NCI-H2107 (cell line): ENCODE results near the gene PCSK9.

ENCODE experiments used
- DNase-seq: peaks from one replicate; lab custom pipeline; 2025; lab: John Stamatoyannopoulos, UW

Gene PCSK9

DNA sequence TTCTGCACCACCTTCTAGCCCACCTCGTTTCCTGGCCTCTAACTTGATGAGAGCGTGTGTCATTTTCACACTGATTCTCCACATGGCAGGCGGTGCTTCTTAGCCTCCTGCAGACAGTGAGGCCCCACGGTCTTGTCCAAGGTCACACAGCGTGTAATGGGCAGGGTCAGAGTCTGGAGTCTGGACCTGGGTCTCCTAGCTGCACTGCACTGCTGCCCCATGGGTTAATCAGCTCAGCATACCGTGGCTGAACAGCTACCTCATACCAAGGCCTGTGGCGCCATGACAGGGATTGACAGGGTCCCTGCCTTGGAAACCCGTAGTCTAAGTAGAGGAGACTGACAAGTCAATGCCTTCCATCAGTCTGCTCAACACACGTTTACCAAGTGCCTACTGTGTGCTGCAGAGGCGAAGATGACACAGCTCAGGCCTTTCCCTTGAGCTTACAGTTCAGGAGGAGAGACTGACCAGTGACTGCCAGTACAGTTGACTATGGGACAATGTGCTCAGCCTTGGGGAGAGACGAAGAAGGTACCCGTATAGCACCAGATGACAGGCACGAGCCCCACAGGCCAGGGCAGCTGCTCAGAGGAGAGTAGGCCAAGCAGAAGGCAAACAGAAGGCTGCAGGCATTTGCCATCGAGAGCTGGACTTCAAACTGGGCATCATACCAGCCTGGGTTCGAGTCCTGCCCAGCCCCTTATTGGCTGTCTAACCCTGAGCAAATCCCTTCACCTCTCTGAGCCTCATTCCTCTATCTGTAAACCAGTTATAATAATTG is 5.5 kb downstream of the PCSK9 start:
- no peak for DNase-seq

GRCh38 chr1:55045430-55045829 is 6.1 kb downstream of the PCSK9 start:
- no peak for DNase-seq

GRCh38 chr1:55046871-55047270 is 7.5 kb downstream of the PCSK9 start:
- no peak for DNase-seq

GRCh38 chr1:55047611-55048010 is 8.3 kb downstream of the PCSK9 start:
- no peak for DNase-seq

DNA sequence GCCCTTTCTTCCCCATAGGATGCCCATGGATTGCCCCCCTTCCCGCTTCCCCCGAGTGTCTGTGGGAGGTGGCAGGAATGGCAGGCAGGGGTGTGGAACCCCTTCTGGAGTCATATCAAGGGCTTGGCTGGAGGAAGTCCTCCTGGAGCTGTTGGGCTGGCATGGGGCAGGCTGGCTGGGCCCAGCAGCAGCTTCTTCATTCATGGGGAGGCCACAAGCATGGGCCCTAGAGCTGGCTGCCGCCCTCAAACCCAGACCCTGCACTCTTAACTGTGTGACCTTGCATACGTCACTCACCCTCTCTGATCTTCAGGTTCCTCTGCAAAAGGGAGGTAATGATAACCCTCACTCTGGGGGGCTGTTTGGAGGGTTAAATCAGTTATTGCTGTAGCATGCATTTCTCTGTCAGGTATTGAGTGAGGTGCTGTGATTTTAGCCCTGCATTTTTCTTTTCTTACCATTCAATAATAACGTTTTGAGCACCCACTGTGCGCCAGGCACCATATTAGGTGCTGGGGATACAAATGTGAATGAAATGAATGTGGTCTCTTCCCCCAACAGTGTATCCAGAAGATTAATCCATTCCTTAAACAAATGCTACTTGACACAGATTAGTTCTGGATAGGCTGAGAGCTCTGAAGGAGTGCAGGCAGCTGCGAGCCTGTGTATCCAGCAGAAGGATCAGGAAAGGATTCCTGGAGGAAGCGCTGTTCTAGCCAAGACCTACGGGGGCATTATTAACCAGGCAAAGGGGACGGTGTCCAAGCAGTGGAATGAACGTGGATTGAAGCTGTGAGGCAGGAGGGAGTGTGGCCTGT is 9.3 kb downstream of the PCSK9 start:
- DNase-seq: no peak

DNA sequence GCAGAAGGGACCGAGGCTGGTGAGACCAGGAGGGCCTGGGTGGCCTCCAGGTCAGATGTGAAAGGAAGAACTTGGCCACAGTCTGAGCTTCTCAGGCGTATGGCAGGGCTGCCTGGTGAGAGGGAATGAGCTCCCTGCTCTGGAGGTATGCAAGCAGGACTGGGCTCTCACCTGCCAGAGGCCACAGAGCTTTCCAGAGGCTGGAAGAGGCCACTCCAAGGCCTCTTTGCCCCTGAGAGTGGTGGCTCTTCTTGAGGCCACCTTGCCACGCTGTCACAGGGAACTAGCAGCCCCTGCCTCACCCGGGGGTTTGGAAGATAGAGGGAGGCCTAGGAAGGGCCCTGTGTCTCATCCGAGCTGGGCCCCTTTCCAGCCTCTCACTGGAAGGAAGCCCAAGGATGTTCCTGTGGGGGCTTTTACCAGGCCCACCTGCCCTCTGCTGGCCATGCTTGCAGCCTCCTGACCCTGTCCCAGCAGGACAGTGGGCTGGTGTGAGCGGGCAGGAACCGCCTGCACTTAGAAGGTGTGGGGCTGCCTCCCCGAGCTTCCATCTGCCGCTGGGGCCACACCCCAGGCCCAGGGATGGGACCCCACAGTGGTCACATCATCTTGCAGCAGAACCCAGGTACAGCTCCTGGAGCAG is 10.0 kb downstream of the PCSK9 start:
- DNase-seq: no peak

DNA sequence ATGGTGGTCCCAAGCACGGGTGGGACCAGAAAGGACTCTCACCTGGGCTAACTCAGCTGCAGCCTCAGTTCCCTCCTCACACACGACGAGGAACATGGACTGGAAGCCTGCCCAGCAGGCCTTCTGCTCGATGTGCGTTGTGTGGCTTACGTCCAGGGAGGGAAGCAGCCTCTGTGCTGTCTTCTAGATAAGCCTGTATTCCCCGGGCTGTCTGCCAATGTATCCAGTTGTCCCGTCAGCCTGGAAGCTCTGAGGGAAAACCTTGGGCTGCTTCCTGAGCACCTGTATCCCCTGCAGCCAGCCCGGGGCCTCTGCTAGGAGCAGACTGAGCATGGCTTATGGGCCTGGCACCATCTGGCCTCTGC is 10.5 kb downstream of the PCSK9 start:
- no peak for DNase-seq

DNA sequence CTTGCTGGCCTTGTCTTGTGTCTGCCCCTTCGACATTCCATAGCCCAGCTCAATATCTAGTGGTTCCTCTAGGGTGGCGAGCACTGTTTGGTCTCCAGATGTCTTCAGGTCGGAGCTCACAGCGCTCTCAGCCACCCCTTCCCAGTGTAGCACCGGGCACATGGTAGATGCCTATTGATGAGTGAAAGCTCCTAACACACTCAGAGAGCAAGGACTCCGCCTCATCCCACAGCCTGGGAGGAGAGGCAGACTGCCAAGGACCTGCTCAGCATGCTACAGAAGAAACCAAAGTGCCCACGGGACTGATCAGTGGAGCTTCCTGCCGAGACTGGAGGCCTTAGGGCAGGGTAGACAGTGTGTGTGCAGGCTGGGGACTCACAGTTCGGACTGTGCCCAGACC is 10.9 kb downstream of the PCSK9 start:
- no peak for DNase-seq

GRCh38 chr1:55051169-55051568 is 11.8 kb downstream of the PCSK9 start:
- DNase-seq: no peak

GRCh38 chr1:55051621-55052020 is 12.3 kb downstream of the PCSK9 start:
- no peak for DNase-seq

DNA sequence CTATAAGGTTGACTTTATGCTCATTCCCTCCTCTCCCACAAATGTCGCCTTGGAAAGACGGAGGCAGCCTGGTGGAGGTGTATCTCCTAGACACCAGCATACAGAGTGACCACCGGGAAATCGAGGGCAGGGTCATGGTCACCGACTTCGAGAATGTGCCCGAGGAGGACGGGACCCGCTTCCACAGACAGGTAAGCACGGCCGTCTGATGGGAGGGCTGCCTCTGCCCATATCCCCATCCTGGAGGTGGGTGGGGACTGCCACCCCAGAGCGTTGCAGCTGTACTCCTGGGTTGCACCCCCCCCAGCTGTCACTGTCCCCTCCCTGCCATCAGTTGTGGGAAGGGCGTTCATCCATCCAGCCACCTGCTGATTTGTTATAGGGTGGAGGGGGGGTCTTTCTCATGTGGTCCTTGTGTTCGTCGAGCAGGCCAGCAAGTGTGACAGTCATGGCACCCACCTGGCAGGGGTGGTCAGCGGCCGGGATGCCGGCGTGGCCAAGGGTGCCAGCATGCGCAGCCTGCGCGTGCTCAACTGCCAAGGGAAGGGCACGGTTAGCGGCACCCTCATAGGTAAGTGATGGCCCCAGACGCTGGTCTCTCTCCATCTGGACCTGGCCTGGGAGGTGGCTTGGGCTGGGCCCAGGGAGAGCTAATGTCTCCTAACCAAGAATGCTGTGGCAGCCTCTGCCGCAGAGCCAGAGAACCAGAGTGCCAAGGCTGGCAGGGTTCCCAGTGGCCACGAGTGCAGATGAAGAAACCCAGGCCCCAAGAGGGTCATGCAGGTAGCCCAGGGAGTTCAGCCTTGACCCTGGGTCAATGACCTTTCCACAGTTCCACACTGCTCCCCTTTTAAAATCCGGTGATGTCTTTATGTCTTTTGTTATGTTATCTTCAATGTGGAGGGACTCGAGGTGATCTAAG is 13.1 kb downstream of the PCSK9 start:
- DNase-seq: no peak

DNA sequence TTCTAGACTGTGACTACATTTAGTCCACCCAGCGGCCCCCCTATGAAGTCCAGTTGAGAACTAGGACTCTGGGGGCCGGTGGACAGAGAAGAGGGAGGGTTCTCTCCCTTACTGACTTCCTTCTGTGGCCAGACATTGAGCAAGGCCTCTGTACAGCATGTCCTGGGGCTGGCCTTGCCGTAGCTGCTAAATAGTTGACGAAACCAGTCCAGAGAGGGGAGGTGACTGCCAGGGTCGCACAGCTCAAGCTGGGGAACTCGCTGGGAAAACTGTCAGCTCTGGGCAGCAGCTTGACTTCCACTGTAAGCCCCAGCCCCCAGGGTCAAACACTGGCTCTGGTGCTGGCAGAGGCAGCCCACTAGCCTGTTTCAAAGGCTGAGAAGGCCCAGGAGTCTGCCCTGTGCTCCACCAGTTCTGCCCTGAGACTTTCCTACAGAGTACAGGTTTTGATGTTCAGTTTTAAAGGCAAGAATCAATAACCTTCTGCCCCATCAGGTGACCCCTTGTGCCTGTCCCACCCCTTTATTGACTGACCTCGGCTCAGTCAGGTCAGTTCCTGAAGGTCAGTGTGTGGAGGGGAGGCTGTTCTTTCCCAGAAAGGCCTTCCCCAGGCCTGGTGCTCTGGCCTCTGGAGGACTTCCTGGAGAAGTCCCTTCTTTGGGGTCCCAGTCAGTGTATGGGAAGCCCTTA is 14.1 kb downstream of the PCSK9 start:
- DNase-seq: no peak

- DNase-seq: no peak
These were observed 15.0 kb downstream of the PCSK9 start for GRCh38 chr1:55054396-55054795.

GRCh38 chr1:55055084-55055882 is 15.9 kb downstream of the PCSK9 start:
- no peak for DNase-seq

DNA sequence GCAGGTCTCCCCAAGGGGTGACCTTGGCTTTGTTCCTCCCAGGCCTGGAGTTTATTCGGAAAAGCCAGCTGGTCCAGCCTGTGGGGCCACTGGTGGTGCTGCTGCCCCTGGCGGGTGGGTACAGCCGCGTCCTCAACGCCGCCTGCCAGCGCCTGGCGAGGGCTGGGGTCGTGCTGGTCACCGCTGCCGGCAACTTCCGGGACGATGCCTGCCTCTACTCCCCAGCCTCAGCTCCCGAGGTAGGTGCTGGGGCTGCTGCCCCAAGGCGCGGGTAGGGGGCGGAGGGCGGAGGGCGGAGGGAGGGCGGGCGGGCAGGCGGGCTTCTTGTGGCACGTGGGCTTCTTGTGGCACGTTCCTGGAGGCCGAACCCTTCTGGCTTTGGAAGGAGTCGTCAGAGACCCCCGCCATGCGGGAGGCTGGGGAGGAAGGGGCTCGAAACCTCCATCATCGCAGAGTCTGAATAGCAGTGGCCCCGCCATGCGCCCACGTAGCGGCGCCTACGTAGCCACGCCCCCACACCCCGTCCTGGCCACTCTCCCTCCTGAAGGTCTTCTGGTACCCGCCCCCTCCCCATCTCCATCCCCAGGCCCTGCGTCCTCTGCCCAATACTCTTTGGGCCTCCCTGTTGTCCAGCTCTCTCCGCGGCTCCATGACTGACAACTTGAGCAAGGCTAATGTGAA is 16.7 kb downstream of the PCSK9 start:
- no peak for DNase-seq

GRCh38 chr1:55056632-55056992 is 17.3 kb downstream of the PCSK9 start:
- no peak for DNase-seq

GRCh38 chr1:55057270-55057955 is 18.1 kb downstream of the PCSK9 start:
- DNase-seq: no peak

DNA sequence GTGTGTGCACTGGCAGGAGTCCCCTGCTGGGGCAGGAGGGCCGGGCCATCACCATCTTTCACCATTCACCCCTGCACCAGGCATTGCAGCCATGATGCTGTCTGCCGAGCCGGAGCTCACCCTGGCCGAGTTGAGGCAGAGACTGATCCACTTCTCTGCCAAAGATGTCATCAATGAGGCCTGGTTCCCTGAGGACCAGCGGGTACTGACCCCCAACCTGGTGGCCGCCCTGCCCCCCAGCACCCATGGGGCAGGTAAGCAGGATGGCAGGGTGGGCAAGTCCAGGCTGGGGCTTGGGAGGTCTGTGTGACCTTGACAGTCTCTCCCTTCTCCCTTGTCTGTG is 18.6 kb downstream of the PCSK9 start:
- no peak for DNase-seq

- no peak for DNase-seq
These were observed 20.2 kb downstream of the PCSK9 start for GRCh38 chr1:55059302-55060132.
